Stimulated activated naive CD8-positive, alpha-beta T cell treated with anti-CD3 and anti-CD28 coated beads, Interleukin-15, Interleukin-2, amounts not matched to agents 100 U/mL and 50 U/mL, for 24 hours (primary cell): ENCODE data around the gene SMG7.

Source experiments
- ATAC-seq: fragments of 150-1000 bp; cut with Tn5 transposase; one replicate; pipeline ENCODE4 v1.10.0; 2021
- DNase-seq: peaks from one replicate; pipeline ENCODE4 v3.0.0; 2021

The SMG7 gene

DNA sequence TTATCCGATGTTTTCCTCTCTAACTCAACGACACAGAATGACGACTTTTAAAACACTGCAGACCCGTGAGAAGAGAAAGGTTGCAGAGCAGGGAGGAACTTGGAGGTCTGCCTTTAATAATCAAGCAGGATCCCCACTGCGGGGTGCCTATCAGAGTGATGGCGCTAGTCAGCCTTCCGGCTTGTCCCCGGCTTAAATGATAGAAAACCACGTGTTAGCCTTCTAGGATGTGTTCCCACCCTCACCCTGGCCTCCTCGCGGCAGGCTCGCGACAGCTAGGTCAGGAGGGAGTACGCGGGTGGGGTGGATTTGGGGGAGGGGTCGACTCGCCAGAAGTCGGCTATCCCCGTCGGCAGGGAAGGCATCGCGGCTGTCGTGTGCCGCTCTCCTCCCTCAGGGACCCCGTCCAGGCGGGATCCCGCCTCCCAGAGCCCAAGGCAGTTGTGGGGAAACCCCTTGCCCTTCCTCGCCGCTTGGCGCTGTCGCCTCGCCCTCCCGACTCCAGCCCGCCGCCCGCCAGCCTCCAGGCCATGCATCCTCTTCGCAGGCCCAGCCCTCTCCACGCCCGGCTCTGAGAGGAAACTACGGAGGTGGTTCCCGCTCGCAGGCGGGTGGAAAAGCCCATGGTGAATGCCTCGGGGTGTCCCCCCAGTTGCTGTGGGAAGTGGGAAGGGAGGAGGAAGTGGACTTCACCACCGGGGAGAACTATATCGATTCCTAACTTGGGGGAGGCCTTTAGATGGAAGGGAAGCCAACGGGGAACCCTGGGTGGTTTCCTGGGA is 1.1 kb upstream of the SMG7 start:
- peak; percentile 81 for DNase-seq
- peak; percentile 51 for ATAC-seq

DNA sequence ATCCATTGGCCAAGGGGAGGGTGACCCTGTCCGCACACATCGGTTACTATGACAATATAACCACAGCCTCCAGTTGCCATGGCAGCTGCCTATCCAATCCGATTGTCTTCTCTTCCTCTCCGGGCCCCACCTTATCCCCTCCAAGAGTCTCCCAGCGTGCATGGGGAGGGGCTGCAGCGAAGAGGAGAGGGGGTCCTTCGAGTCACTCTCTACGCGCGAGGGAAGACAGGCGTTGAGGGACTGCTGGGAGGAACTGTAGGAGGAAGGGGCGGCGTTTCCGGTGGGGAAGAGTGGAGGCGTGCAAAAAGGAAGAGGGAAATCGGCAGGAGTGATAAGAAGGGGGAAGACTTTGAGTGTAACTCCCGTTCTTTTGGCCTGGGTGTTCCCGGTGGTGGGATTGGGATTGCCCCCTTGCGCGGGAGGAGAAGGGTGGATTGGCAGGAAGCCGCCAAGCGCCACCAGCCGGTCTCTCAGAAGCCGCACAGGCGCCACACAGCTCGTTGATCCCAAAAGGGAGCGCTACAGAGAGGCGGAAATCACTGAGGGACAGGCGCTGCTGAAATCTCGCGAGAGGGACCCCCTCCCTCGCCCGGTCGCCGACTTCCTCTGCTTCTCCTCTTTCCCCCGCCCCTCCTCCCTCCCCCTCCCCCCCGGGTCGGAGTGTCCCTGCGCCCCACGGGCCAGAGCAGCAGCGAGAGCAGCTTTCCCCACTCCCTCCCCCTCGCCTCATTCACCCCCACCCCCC is 384 bp upstream of the SMG7 start:
- peak; percentile 95 for DNase-seq
- ATAC-seq = peak; percentile 72

GRCh38 chr1:183473217-183473536 is 878 bp downstream of the SMG7 start:
- ATAC-seq (no peak), DNase-seq (no peak)

- DNase-seq (no peak), ATAC-seq (no peak)
Measured at GRCh38 chr1:183476081-183476480, 3.8 kb downstream of the SMG7 start.

DNA sequence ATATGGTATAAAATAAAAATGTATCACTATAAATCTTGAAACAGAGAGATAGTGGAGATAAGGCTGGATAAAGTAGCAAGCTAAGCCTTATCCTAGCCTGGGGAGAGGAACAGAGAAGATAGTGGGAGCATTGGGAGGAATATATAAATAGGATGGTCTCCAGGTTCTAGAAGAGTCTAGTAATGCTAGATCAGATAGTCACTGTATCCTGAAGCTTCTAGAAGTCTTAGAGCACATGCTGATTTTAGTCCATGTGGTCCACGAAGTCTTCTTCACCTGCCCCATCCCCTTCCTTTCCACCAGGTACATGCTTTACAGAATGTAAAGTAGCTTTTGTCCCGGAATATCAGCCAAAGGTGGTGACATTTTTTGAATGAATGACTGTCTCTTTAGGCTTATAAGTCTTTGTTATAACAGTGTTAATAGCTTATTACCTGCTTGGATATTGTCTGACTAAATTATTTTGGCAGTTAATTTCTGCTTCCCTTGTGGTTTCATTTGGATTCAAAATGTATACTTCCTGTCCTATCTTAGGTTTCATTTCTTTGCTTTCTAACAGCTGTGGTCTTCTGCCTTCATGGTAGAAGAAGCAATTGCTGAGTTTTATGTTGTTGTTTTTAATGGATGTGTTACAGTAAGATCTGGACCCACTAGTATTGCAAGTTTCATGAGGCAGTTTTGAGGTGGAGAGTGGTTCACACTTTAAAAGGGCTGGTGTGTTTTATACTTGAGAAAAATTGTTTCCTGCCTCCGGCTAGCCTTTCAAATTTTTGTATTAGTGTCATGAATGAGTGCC is 5.9 kb downstream of the SMG7 start:
- ATAC-seq (no peak), DNase-seq (no peak)

DNA sequence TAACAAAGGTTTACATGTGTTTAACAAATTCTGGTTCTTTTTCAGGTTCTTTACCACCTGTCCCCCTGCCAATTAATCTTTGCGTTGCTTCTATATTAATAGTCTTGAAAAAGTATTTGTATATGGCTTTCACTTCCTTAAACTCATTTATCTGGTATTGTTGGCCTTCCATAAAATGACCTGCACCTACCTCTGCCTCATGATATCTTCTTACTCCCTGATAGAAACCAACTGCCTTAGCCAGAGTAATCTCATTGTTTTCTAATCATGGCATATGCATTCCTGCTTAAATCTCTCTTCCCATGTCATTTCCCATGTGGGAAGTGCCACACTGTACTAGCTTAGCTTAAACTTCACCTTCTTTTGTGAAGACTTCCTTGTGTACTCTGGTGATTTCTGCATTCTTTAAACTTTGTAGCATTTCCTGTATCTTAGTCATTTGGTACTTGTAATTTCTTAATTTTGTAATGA is 8.7 kb downstream of the SMG7 start:
- no peak for DNase-seq
- no peak for ATAC-seq

DNA sequence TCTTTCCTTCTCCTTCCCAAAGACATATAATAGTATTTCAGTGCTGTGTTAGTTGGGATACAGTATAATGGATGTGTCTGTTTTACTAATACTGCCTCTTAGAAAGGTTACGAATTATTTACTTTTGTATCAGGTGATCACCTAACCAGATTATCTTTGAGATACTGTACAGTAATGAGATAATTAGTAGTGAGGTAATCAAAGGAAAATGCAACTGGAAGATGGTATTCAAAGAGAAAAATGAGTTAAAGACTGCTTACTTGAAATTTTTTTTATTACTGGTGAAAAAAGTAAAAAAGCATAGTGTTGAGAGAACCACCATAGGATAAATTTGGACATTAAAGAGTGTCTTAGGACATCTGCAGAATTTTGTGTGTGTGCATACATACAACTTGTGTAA is 10.9 kb downstream of the SMG7 start:
- ATAC-seq (no peak), DNase-seq (no peak)

DNA sequence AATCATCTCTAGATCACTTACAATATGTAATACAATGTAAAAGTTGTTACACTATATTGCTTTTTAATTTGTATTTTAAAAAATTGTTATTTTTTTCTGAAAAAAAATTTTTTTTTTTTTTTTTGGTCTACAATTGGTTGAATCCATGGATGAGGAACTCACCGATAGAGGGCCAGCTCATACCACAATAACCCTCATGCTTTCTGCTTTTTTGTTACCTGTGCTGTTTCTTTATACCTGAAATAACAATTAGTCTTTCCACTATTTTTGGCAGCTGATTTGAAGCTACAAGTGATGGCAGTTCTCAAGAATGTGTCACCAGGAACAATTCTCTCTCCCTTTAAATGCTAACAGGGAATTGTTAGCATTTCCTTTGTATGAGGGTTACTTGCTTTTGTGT is 12.0 kb downstream of the SMG7 start:
- no peak for ATAC-seq
- no peak for DNase-seq

DNA sequence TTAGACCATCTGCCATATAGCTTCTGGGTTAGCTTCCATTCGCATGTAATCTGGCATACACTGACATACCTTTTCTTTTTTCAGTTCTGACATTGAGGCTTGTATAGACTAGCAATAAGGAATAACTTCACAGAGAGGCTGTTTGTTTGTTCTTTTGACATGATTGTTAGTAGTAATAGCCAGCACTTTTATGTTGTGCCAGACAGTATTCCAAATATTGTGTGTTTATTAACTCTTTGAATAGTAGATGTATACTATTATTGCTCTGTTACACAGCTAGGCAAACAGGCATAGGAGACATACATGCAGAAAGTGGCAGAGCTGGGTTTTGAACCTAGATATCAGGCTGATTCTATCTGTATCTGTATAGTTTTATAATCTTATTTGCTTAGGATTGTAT is 12.6 kb downstream of the SMG7 start:
- DNase-seq = no peak
- no peak for ATAC-seq

- DNase-seq = no peak
- no peak for ATAC-seq
Measured at GRCh38 chr1:183487674-183488442, 15.6 kb downstream of the SMG7 start.

DNA sequence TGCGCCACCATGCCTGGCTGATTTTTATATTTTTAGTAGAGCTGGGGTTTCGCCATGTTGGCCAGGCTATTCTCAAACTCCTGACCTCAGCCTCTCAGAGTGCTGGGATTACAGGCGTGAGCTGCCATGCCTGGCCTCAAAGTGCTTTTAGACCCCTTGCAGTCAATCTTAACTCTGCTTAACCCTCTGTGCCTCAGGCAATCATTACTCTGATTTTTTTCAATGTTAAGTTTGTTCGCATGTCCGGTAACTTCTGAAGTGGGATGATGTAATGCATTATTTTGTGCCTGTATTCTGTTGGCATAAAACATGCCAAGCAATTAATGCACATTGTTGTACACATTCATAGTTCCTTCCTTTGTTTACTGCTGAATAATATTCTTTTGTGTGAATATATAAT is 18.6 kb downstream of the SMG7 start:
- DNase-seq (no peak), ATAC-seq (no peak)

- DNase-seq (no peak), ATAC-seq (no peak)
Measured at GRCh38 chr1:183493540-183494245, 21.4 kb downstream of the SMG7 start.

DNA sequence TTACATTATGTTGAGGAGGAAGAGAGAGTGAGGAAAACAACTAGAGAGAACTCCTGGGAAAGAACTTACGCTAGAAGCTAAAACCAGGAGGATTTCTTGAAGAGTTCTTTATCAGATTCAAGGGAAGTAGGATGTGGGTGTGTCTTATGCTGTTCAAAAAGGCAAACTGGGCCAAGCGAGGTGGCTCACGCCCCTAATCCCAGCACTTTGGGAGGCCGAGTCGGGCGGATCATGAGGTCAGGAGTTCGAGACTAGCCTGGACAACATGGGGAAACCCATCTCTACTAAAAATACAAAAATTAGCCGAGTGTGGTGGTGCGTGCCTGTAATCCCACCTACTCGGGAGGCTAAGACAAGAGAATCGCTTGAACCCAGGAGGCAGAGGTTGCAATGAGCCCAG is 23.1 kb downstream of the SMG7 start:
- ATAC-seq = no peak
- DNase-seq = no peak

- ATAC-seq (no peak), DNase-seq (no peak)
Measured at GRCh38 chr1:183497218-183497617, 24.9 kb downstream of the SMG7 start.

DNA sequence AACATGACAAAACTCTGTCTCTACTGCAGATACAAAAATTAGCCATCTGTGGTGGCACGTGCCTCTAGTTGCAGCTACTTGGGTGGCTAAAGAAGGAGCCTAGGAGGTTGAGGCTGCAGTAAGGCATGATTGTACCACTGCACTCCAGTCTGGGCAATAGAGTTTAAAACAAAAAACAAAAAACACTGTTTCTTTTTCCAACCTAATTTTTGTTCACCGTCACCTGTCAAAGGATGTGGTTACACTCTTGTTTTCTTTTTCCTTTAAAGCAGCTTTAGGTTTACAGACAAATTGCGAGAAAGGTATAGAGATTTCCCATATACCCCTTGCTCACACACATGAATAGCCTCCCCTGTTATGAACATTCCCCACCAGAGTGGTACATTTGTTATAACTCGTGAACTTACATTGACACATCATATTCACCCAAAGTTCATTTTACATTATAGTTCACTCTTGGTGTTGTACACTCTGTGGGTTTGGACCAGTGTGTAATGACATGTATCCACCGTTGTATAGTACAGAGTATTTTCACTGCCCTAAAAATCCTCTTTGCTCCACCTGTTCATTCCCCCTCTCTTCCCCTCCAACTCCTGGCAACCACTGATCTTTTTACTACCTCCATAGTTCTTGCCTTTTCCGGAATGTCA is 26.2 kb downstream of the SMG7 start:
- no peak for DNase-seq
- ATAC-seq = peak; percentile 49

DNA sequence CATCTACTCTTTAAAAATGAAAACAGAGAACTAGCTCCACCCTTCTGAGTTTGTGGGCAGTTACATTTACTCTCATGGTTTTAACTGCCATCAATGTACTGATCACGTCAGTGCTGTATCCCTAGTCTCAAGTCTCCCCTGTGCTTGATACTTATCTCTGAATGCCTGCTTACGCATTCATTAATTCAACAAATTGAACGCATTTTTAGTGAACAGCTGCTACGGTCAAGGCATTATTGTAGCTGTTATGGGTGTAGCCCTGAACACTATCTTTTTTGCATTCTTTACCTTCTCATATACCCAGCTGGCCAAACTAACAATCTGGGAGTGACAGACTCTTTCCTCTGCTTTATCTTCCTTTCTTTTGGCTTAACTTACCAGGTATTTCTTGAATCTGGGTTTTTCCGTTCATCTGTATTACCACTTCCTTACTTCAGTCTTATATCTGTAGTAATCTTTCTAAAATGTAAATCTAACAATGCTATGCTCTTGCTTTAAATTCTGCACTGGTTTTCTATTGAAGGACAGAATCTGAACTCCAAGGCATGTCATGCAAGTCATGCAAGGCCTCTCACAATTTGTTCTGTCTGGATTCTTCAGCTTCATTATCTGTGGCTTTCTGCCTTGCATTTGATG is 33.3 kb downstream of the SMG7 start:
- DNase-seq (no peak), ATAC-seq (no peak)

DNA sequence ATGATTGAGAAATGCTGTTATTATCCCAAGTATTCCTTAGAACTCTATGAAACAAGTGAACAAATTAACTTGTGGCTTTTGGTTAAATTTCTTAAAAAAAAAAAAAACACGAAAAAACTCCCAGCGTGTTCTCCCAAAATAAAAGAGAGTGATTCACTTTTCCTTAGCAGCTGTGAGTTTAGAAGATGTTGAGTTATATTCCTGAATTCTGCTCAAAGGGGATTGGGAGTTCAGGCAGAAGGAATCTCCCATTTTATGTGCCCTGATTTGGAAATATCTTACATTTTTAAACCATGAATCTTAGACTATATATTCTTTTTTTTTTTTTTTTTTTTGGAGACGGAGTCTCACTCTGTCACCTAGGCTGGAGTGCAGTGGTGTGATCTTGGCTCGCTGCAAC is 34.3 kb downstream of the SMG7 start:
- no peak for ATAC-seq

DNA sequence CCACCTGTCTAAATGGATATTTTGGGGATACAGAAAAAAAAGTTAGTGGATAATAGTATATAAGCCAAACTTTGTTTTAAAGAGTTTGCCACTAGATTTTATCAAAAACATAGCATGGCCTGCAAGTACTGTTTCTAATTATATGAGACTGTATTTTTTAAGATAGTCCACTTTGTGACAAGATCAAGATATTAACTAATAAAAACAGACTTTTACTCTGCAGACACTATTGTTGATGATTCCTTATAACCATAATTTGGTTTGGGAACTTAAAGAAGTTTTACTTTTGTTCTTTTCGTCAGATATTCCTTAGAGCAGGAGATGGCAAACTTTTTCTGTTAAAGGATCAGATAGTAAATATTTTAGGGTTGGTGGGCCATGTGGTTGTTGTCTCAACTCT is 36.4 kb downstream of the SMG7 start:
- DNase-seq (no peak), ATAC-seq (no peak)

More for the DNA sequence above, 34.3 kb downstream of the SMG7 start:
- DNase-seq = no peak

- ATAC-seq (no peak), DNase-seq (no peak)
Measured at GRCh38 chr1:183512450-183512849, 40.2 kb downstream of the SMG7 start.

GRCh38 chr1:183514235-183514634 is 41.9 kb downstream of the SMG7 start:
- DNase-seq (no peak), ATAC-seq (no peak)
